Brain microvascular endothelial cell (primary cell): ENCODE measurements around the gene VWA5B1.

ENCODE experiments used
- DNase-seq: peaks from one replicate; pipeline ENCODE4 v3.0.0-alpha.2; 2020
- H3K27ac ChIP-seq: fragments of 250-450 bp; sonication (Bioruptor Pico); 2 replicates; pipeline ENCODE4 v1.5.1; 2020; ENCODE audit warnings: mild to moderate bottlenecking, moderate library complexity
- H3K27me3 ChIP-seq: fragments of 250-450 bp; sonication (Bioruptor Pico); replicated peaks from 2 replicates; pipeline ENCODE4 v1.5.1; 2020; ENCODE audit warnings: mild to moderate bottlenecking
- H3K36me3 ChIP-seq: fragments of 250-450 bp; sonication (Bioruptor Pico); replicated peaks from 2 replicates; pipeline ENCODE4 v1.5.1; 2020; ENCODE audit warnings: mild to moderate bottlenecking
- H3K4me3 ChIP-seq: 2 replicates; pipeline ENCODE4 v1.5.1; 2011; ENCODE audit warnings: low read depth, mild to moderate bottlenecking, control low read depth, low read length, moderate library complexity
- CTCF ChIP-seq: IDR thresholded peaks from 2 replicates; pipeline ENCODE4 v1.5.1; 2011; ENCODE audit warnings: low read depth, mild to moderate bottlenecking, moderate library complexity, low read length, control low read depth, inconsistent platforms; ENCODE audit errors: missing control alignments
- in situ Hi-C: cut with HindIII; loops from 2 replicates; pipeline ENCODE4 v1.10.0; 2017; ENCODE audit warnings: low sequenced_read_pairs, low pct_ligation_motif_present

The VWA5B1 gene

GRCh38 chr1:20278692-20279130, 12.0 kb upstream of the VWA5B1 start:
- no peak for TF ChIP-seq CTCF
- no peaks in the 10 kb centered on the region for H3K36me3 ChIP-seq
- no peak overlapping the region for H3K27ac ChIP-seq
- no peak overlapping the region for H3K4me3 ChIP-seq
- no peak for DNase-seq
- no peaks in the 10 kb centered on the region for H3K27me3 ChIP-seq
- in situ Hi-C loops, result no loop called here

- H3K36me3 ChIP-seq, result no peaks in the 10 kb centered on the region
- H3K27ac ChIP-seq, result no peak overlapping the region
- in situ Hi-C loops, result no loop called here
- TF ChIP-seq CTCF, result no peak
- H3K4me3 ChIP-seq, result no peak overlapping the region
- DNase-seq, result peak; percentile 33
- H3K27me3 ChIP-seq, result no peaks in the 10 kb centered on the region
Observed at GRCh38 chr1:20279509-20279908, 11.2 kb upstream of the VWA5B1 start.

DNA sequence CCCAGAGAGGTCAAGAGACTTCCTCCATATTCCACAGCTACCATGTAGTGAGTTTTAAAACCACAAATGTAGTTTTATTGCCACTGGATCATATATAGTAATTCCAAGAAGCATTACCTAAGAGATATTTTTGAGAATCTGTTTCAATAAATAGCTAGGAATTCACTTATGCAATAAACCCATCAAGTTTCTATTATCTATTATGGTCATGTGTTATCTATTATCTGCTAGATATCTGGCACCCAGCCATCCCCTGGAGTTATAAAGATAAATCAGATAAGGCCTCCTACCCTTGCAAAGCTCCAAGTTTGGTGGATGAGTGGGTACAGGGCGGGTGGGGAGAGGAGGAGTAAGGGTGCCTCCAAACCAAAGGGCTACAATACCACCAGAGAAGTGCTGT, 10.3 kb upstream of the VWA5B1 start:
- no peak overlapping the region for H3K27ac ChIP-seq
- in situ Hi-C loops, result no loop called here
- no peaks in the 10 kb centered on the region for H3K27me3 ChIP-seq

DNA sequence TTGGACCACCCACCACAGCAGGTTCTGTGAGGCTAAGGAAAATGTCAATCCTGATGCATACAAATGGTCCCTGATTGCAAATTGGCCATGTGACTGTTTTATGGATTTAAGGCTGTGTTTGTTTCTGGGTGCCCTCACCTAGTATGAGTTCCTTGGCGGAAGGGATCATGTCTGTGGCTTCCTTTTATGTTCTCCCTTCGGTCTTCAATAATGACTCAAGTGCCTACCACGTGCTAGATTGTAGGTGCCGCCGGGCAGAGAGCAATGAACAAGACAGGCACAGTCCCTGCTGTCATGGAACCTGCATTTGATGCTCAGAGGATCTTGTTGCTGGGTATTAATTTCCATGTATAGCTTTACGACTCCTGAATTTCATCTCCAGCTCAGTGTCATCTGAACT, 9.8 kb upstream of the VWA5B1 start:
- Histone ChIP-seq H3K4me3 (no peak overlapping the region), H3K36me3 (no peaks in the 10 kb centered on the region), H3K27me3 (no peaks in the 10 kb centered on the region), H3K27ac (no peak overlapping the region)
- DNase-seq, result no peak
- in situ Hi-C loops, result no loop called here
- TF ChIP-seq CTCF, result no peak

More for the DNA sequence above, 10.3 kb upstream of the VWA5B1 start:
- DNase-seq, result no peak
- TF ChIP-seq CTCF, result no peak
- no peak overlapping the region for H3K4me3 ChIP-seq
- H3K36me3 ChIP-seq, result no peaks in the 10 kb centered on the region

DNA sequence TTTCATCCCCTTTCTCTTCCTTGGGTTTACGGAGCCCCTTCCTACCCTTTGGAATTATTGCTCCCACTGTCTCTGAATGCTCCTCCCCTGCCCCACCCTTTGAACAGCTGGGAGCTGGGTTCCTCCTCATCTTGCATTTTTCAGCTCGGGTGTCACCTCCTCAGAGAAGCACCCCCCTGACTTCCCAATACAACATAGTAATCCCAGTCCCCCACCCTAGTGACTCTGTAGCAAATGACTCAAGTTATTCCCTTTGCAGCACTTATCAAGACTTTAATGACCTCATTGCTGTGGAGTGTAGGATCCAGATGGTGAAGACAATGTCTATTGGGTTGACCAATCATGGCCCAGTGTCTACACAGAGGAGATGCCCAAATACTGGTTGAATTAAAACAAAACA, 8.9 kb upstream of the VWA5B1 start:
- Histone ChIP-seq H3K27me3 (no peaks in the 10 kb centered on the region), H3K36me3 (no peaks in the 10 kb centered on the region), H3K27ac (no peak overlapping the region), H3K4me3 (no peak overlapping the region)
- in situ Hi-C loops, result no loop called here
- no peak for TF ChIP-seq CTCF
- DNase-seq, result no peak

- Histone ChIP-seq H3K4me3 (no peak overlapping the region), H3K36me3 (no peaks in the 10 kb centered on the region), H3K27ac (no peak overlapping the region), H3K27me3 (no peaks in the 10 kb centered on the region)
- DNase-seq, result no peak
- in situ Hi-C loops, result no loop called here
- no peak for TF ChIP-seq CTCF
Observed at GRCh38 chr1:20282533-20282932, 8.1 kb upstream of the VWA5B1 start.
